ENCODE measurements around the gene PSMD2. TPM values are rescaled to one million over a fixed set of nuclear protein-coding genes. Genes with fewer than 3 reads are reported as not detected.

PSMD2 gene
- total and polyA plus RNA-seq, 2 of the 8 experiments (the other 6 are each of a cell fraction or from before 2014, with no cell fraction given), result 350 to 363 TPM

DNA sequence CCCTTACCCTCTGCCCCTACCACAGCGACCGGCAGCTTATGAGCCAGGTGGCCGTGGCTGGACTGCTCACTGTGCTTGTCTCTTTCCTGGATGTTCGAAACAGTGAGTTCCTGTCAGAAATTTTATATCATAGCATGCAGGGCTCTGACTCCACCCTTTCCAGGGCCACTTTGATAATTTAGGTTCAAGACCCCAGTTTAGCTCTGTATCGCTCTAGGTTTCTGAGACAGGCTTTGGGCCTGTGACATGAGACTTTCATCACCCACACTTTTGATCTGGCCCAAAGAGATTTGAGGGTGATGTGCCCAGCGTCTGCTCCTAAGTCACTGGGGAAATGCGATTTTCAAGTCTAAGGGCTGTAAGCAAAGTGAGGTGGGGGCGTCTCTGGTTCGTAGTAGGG lies 8.9 kb downstream of the PSMD2 start (continued):
- TF ChIP-seq E2F6 (IDR thresholded peaks at IDR 0.05) (no peak), POU5F1 (IDR thresholded peaks at IDR 0.05; ENCODE audit: low read depth, low read length) (no peak), GABPA (IDR thresholded peaks at IDR 0.05; ENCODE audit: borderline replicate concordance, insufficient read depth, low read length) (no peak)

Data from H1 (cell line).